Measurements from ENCODE around the gene NGF. TPM values are rescaled to one million over a fixed set of nuclear protein-coding genes. Genes with fewer than 3 reads are reported as not detected.

NGF gene
- total RNA-seq, 1 experiment from 2014 or later, result 0.47 TPM

GRCh38 chr1:115240297-115240696 is 97.8 kb downstream of the NGF start:
- intact Hi-C loops (cut with micrococcal nuclease; ENCODE audit: unreplicated experiment), result no loop called here
- ChIA-PET POLR2A (ENCODE audit: low non-redundant PET) (no interaction called here), CTCF (no interaction called here)
- Histone ChIP-seq H3K4me3 (ENCODE audit: low read depth, low read length, poor library complexity, severe bottlenecking) (no peak overlapping the region), H3K27ac (ENCODE audit: low read depth, low read length, poor library complexity, severe bottlenecking) (no peak overlapping the region), H3K4me1 (ENCODE audit: insufficient read depth, low read length, poor library complexity, severe bottlenecking) (no peaks in the 10 kb centered on the region), H3K9me3 (ENCODE audit: low read depth, low read length, poor library complexity, severe bottlenecking) (peaks cover under 1% of the 10 kb centered on the region), H3K36me3 (ENCODE audit: insufficient read depth, low read length, poor library complexity, severe bottlenecking) (no peaks in the 10 kb centered on the region), H3K27me3 (replicated peaks; ENCODE audit: insufficient read depth, low read depth, low read length, poor library complexity) (no peaks in the 10 kb centered on the region)
- no TSS peak for BruUV-seq (replicated peaks)
- no peak for DNase-seq (ENCODE audit: low spot score)
- TF ChIP-seq EZH2 (IDR thresholded peaks at IDR 0.05; ENCODE audit: borderline replicate concordance, low read depth, low read length, poor library complexity, severe bottlenecking) (no peak), CTCF (conservative IDR thresholded peaks at IDR 0.05; ENCODE audit: low read depth, low read length) (no peak)

GRCh38 chr1:115239426-115239825 is 98.6 kb downstream of the NGF start:
- BruUV-seq (replicated peaks), result no TSS peak
- Histone ChIP-seq H3K27me3 (replicated peaks; ENCODE audit: insufficient read depth, low read depth, low read length, poor library complexity) (no peaks in the 10 kb centered on the region), H3K4me3 (ENCODE audit: low read depth, low read length, poor library complexity, severe bottlenecking) (no peak overlapping the region), H3K27ac (ENCODE audit: low read depth, low read length, poor library complexity, severe bottlenecking) (no peak overlapping the region), H3K36me3 (ENCODE audit: insufficient read depth, low read length, poor library complexity, severe bottlenecking) (no peaks in the 10 kb centered on the region), H3K4me1 (ENCODE audit: insufficient read depth, low read length, poor library complexity, severe bottlenecking) (no peaks in the 10 kb centered on the region), H3K9me3 (ENCODE audit: low read depth, low read length, poor library complexity, severe bottlenecking) (no peaks in the 10 kb centered on the region)
- intact Hi-C loops (cut with micrococcal nuclease; ENCODE audit: unreplicated experiment), result no loop called here
- DNase-seq (ENCODE audit: low spot score), result no peak
- TF ChIP-seq EZH2 (IDR thresholded peaks at IDR 0.05; ENCODE audit: borderline replicate concordance, low read depth, low read length, poor library complexity, severe bottlenecking) (no peak), CTCF (conservative IDR thresholded peaks at IDR 0.05; ENCODE audit: low read depth, low read length) (no peak)
- ChIA-PET CTCF (no interaction called here), POLR2A (ENCODE audit: low non-redundant PET) (no interaction called here)

- ChIA-PET CTCF (no interaction called here), POLR2A (ENCODE audit: low non-redundant PET) (no interaction called here)
- DNase-seq (ENCODE audit: low spot score), result no peak
- no peaks in the 10 kb centered on the region for H3K27me3 ChIP-seq (replicated peaks; ENCODE audit: insufficient read depth, low read depth, low read length, poor library complexity)
- no peak overlapping the region for H3K4me3 ChIP-seq (ENCODE audit: low read depth, low read length, poor library complexity, severe bottlenecking)
- BruUV-seq (replicated peaks), result no TSS peak
- no peak for TF ChIP-seq EZH2 (IDR thresholded peaks at IDR 0.05; ENCODE audit: borderline replicate concordance, low read depth, low read length, poor library complexity, severe bottlenecking)
- no peak for TF ChIP-seq CTCF (conservative IDR thresholded peaks at IDR 0.05; ENCODE audit: low read depth, low read length)
- H3K36me3 ChIP-seq (ENCODE audit: insufficient read depth, low read length, poor library complexity, severe bottlenecking), result no peaks in the 10 kb centered on the region
- intact Hi-C loops (cut with micrococcal nuclease; ENCODE audit: unreplicated experiment), result no loop called here
- peaks cover under 1% of the 10 kb centered on the region for H3K4me1 ChIP-seq (ENCODE audit: insufficient read depth, low read length, poor library complexity, severe bottlenecking)
- H3K27ac ChIP-seq (ENCODE audit: low read depth, low read length, poor library complexity, severe bottlenecking), result no peak overlapping the region
- H3K9me3 ChIP-seq (ENCODE audit: low read depth, low read length, poor library complexity, severe bottlenecking), result no peaks in the 10 kb centered on the region
Measured at GRCh38 chr1:115239148-115239422, 99.0 kb downstream of the NGF start.

All from A673 (cell line).